ENCODE data around the gene ADGRA3.

ADGRA3 gene

GRCh38 chr4:22501715-22502095 lies 14.2 kb downstream of the ADGRA3 start:
- H3K4me3 ChIP-seq (ENCODE audit: low read length) = no peak overlapping the region
- TF ChIP-seq, protein P1, sequence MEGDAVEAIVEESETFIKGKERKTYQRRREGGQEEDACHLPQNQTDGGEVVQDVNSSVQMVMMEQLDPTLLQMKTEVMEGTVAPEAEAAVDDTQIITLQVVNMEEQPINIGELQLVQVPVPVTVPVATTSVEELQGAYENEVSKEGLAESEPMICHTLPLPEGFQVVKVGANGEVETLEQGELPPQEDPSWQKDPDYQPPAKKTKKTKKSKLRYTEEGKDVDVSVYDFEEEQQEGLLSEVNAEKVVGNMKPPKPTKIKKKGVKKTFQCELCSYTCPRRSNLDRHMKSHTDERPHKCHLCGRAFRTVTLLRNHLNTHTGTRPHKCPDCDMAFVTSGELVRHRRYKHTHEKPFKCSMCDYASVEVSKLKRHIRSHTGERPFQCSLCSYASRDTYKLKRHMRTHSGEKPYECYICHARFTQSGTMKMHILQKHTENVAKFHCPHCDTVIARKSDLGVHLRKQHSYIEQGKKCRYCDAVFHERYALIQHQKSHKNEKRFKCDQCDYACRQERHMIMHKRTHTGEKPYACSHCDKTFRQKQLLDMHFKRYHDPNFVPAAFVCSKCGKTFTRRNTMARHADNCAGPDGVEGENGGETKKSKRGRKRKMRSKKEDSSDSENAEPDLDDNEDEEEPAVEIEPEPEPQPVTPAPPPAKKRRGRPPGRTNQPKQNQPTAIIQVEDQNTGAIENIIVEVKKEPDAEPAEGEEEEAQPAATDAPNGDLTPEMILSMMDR (conservative IDR thresholded peaks at IDR 0.05; ENCODE audit: low read depth, low read length) = no peak
- DNase-seq (ENCODE audit: low read depth) = no peak

- no peak for DNase-seq (ENCODE audit: low read depth)
- TF ChIP-seq, protein P1 (conservative IDR thresholded peaks at IDR 0.05; ENCODE audit: low read depth, low read length) = no peak
- H3K4me3 ChIP-seq (ENCODE audit: low read length) = no peak overlapping the region
Measured at GRCh38 chr4:22500831-22501714, 14.8 kb downstream of the ADGRA3 start.

- no peak overlapping the region for H3K4me3 ChIP-seq (ENCODE audit: low read length)
- no peak for DNase-seq (ENCODE audit: low read depth)
- TF ChIP-seq, protein P1 (conservative IDR thresholded peaks at IDR 0.05; ENCODE audit: low read depth, low read length) = no peak
Measured at GRCh38 chr4:22500128-22500611, 15.7 kb downstream of the ADGRA3 start.

DNA sequence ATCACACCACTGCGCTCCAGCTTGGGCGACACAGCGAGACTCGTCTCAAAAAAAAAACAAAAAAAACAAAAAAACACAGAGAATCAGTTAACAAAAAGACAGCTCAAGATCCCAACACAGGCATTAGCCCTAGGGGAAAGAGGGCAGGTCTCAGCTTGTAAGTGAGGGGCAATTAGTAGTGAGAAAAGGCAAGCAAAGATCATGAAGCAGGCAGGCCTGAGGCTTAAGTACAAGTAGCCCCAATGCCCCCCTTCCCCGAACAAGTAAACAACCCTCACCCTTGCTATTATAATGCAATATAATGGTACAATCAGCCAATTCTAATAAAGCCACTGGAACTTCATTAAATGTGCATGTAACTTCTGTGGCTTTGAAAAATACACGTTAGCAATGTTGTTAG lies 17.0 kb downstream of the ADGRA3 start:
- no peak for DNase-seq (ENCODE audit: low read depth)
- no peak overlapping the region for H3K4me3 ChIP-seq (ENCODE audit: low read length)
- TF ChIP-seq, protein P1 (conservative IDR thresholded peaks at IDR 0.05; ENCODE audit: low read depth, low read length) = no peak

DNA sequence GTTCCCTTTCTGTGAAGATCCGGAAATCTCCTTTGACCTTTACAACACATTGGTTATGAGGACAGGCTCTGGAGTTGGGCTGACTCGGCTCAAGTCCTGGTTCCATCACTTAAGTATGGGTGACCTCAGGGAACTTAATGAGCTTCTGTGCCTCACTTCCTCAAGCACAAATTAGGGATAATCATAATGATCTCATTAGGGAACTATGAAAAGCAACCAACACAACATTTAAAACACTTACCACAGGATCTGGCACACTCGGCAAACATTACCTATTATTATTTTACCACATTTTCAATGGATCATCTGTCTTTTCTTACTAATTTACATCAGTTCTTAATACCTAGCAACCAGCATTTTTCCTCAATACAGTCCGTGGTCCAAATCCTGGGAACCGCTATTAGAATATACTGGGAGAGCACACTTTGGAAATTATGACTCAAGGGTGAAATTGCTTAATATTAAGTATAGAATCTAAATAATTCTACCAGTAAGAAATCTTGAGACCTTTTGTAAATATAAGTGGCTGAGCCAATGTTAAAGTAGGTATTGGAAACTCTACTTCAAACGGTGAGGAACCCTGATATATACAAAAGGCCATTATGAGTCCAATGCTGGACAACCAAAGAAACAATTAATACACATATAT lies 19.6 kb downstream of the ADGRA3 start:
- TF ChIP-seq, protein P1 (conservative IDR thresholded peaks at IDR 0.05; ENCODE audit: low read depth, low read length) = no peak
- no peak for DNase-seq (ENCODE audit: low read depth)
- no peak overlapping the region for H3K4me3 ChIP-seq (ENCODE audit: low read length)

GRCh38 chr4:22493523-22493922 lies 22.3 kb downstream of the ADGRA3 start:
- DNase-seq (ENCODE audit: low read depth) = no peak
- no peak overlapping the region for H3K4me3 ChIP-seq (ENCODE audit: low read length)
- TF ChIP-seq, protein P1 (conservative IDR thresholded peaks at IDR 0.05; ENCODE audit: low read depth, low read length) = no peak

Data from retinal pigment epithelial cell (primary cell).